ENCODE results near the gene DNAH5.

The DNAH5 gene

DNA sequence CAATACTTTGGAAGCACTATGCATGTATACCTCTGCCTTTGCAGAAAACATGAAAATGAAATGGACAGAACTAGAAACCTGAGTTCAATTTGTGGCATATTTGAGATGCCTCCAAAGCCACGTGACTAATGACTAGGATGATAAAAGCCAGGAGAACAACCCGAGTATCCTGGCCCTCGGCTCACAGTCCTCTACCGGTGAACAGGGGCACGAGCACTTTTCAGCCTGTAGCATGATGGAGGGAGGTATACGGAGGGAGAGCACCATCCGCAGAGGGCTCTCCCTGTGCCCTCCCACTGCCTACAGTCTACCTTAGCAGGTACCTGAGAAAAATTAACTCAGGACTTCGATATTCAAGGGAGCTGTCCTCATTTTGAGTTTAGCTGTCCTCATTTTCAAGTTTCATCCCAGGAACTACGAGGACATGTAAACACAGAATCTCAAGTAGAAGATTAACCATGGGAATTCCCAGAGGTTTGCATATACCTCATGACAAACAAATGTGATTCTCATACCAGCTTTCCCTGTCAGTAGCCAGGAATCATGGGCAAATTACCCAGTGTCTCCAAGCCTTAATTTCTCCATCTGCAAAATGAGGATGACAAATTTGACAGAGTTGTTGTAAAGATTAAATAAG lies 249.3 kb downstream of the DNAH5 start:
- no peak for TF ChIP-seq TEAD4 (IDR thresholded peaks at IDR 0.05)
- TF ChIP-seq, protein P1, sequence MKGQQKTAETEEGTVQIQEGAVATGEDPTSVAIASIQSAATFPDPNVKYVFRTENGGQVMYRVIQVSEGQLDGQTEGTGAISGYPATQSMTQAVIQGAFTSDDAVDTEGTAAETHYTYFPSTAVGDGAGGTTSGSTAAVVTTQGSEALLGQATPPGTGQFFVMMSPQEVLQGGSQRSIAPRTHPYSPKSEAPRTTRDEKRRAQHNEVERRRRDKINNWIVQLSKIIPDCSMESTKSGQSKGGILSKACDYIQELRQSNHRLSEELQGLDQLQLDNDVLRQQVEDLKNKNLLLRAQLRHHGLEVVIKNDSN (IDR thresholded peaks at IDR 0.05): peak; percentile 14; the same call in 1 of the 2 replicates

DNA sequence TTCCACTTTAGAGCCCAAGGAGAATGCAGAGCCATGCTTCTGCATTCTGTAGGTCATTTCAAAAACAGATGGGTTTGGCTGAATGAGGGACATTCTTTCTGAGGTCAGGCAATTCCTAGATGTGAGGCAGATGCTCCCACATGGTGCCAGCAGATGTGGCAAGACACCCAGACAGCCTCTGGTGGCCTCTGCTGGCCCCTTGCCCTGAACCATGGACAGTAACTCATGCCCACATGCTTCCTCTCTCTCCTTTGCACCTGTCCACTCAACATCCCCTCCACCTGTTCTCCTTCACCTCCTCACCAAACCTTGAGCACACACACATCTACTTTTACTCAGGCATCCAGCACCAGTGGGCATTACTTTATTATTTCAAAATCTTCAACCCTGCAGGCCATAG lies 252.3 kb downstream of the DNAH5 start:
- TF ChIP-seq TEAD4 (IDR thresholded peaks at IDR 0.05) (no peak), TCF12 (IDR thresholded peaks at IDR 0.05; ENCODE audit: low read depth) (no peak), NFIC (IDR thresholded peaks at IDR 0.05) (no peak), EP300 (IDR thresholded peaks at IDR 0.05; ENCODE audit: borderline replicate concordance) (no peak), CREB1 (IDR thresholded peaks at IDR 0.05; ENCODE audit: low read depth) (no peak), CEBPB (IDR thresholded peaks at IDR 0.05) (no peak), EGR1 (IDR thresholded peaks at IDR 0.05) (no peak), YY1 (IDR thresholded peaks at IDR 0.05; ENCODE audit: low read depth) (no peak), FOXM1 (IDR thresholded peaks at IDR 0.05; ENCODE audit: borderline replicate concordance, low read depth) (no peak), ZBTB7A (IDR thresholded peaks at IDR 0.05; ENCODE audit: low read depth) (no peak), TAF1 (IDR thresholded peaks at IDR 0.05; ENCODE audit: low read depth) (no peak), RAD21 (IDR thresholded peaks at IDR 0.05; ENCODE audit: low read depth) (no peak)
- TF ChIP-seq, protein P2, sequence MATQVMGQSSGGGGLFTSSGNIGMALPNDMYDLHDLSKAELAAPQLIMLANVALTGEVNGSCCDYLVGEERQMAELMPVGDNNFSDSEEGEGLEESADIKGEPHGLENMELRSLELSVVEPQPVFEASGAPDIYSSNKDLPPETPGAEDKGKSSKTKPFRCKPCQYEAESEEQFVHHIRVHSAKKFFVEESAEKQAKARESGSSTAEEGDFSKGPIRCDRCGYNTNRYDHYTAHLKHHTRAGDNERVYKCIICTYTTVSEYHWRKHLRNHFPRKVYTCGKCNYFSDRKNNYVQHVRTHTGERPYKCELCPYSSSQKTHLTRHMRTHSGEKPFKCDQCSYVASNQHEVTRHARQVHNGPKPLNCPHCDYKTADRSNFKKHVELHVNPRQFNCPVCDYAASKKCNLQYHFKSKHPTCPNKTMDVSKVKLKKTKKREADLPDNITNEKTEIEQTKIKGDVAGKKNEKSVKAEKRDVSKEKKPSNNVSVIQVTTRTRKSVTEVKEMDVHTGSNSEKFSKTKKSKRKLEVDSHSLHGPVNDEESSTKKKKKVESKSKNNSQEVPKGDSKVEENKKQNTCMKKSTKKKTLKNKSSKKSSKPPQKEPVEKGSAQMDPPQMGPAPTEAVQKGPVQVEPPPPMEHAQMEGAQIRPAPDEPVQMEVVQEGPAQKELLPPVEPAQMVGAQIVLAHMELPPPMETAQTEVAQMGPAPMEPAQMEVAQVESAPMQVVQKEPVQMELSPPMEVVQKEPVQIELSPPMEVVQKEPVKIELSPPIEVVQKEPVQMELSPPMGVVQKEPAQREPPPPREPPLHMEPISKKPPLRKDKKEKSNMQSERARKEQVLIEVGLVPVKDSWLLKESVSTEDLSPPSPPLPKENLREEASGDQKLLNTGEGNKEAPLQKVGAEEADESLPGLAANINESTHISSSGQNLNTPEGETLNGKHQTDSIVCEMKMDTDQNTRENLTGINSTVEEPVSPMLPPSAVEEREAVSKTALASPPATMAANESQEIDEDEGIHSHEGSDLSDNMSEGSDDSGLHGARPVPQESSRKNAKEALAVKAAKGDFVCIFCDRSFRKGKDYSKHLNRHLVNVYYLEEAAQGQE (IDR thresholded peaks at IDR 0.05; ENCODE audit: low read depth): no peak
- TF ChIP-seq, protein P3, sequence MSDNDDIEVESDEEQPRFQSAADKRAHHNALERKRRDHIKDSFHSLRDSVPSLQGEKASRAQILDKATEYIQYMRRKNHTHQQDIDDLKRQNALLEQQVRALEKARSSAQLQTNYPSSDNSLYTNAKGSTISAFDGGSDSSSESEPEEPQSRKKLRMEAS (IDR thresholded peaks at IDR 0.05): no peak
- TF ChIP-seq, protein P1 (IDR thresholded peaks at IDR 0.05): no peak

DNA sequence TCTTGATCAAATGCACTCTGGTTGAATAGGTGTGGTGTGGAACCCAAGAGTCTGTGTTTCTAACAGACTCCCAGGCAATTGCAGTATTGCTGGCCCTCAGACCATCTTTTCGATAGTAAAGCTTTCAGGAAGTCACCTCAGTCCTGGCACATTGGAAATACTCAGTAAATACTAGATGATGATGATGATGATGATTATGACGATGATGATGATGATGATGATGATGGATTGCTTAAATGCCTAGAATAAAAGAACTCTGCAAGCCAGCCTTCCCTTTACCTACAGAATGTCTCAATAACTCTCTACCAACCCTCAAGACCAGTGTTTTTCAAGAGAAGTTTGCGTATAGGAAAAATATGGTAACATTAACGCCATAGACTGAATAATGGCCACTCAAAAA lies 268.0 kb downstream of the DNAH5 start:
- TF ChIP-seq TCF12 (IDR thresholded peaks at IDR 0.05; ENCODE audit: low read depth) (no peak), TAF1 (IDR thresholded peaks at IDR 0.05; ENCODE audit: low read depth) (no peak), EP300 (IDR thresholded peaks at IDR 0.05; ENCODE audit: borderline replicate concordance) (no peak), CREB1 (IDR thresholded peaks at IDR 0.05; ENCODE audit: low read depth) (no peak), YY1 (IDR thresholded peaks at IDR 0.05; ENCODE audit: low read depth) (no peak), ZBTB7A (IDR thresholded peaks at IDR 0.05; ENCODE audit: low read depth) (no peak), NFIC (IDR thresholded peaks at IDR 0.05) (no peak), RAD21 (IDR thresholded peaks at IDR 0.05; ENCODE audit: low read depth) (no peak), EGR1 (IDR thresholded peaks at IDR 0.05) (no peak)
- TF ChIP-seq, protein P2 (IDR thresholded peaks at IDR 0.05; ENCODE audit: low read depth): no peak

DNA sequence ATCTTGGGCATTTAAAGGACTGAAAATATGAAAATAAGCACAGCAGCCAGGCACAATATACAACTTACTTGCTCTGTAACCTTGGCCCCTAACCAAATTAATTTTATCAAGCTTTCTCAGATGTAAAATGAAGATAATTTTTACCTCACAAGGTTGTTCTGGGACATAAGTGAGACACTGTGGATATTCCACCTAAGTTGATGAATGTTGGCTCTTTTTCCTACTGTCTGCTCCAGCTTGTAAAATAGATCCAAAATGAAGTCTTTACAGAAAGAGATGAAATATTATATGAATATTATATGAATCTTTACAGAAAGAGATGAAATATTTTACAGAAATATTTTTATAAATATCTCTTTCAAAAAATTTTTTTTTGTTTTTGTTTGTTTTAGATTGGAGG lies 270.1 kb downstream of the DNAH5 start:
- TF ChIP-seq CEBPB (IDR thresholded peaks at IDR 0.05) (no peak), NFIC (IDR thresholded peaks at IDR 0.05) (no peak), EP300 (IDR thresholded peaks at IDR 0.05; ENCODE audit: borderline replicate concordance) (no peak), YY1 (IDR thresholded peaks at IDR 0.05; ENCODE audit: low read depth) (no peak), ZBTB7A (IDR thresholded peaks at IDR 0.05; ENCODE audit: low read depth) (no peak), FOXM1 (IDR thresholded peaks at IDR 0.05; ENCODE audit: borderline replicate concordance, low read depth) (no peak), TCF12 (IDR thresholded peaks at IDR 0.05; ENCODE audit: low read depth) (no peak), RAD21 (IDR thresholded peaks at IDR 0.05; ENCODE audit: low read depth) (no peak), TAF1 (IDR thresholded peaks at IDR 0.05; ENCODE audit: low read depth) (no peak)
- TF ChIP-seq, protein P3 (IDR thresholded peaks at IDR 0.05): no peak
- TF ChIP-seq, protein P1 (IDR thresholded peaks at IDR 0.05): no peak

DNA sequence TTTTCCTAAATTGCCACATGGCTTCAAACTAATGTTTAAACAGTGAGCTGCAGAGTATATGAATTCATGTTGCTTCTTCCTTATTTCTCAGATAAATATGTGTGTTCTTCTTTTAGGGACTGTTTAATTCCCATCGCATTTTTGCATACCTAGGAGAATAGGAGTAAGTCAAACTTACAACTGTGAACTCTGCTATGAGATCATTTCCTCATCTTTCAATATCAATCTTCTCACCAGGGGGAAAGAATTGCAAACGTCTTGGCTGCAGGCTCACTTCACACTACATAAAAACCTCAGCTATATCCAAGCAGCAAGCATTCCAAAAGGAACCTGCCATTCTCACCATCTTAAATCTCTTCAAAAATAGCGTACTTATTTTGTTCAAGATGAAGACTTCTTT lies 271.0 kb downstream of the DNAH5 start:
- TF ChIP-seq TCF12 (IDR thresholded peaks at IDR 0.05; ENCODE audit: low read depth): no peak
- TF ChIP-seq, protein P1 (IDR thresholded peaks at IDR 0.05): no peak
- TF ChIP-seq CEBPB (IDR thresholded peaks at IDR 0.05): no peak
- TF ChIP-seq, protein P2 (IDR thresholded peaks at IDR 0.05; ENCODE audit: low read depth): no peak
- no peak for TF ChIP-seq YY1 (IDR thresholded peaks at IDR 0.05; ENCODE audit: low read depth)
- no peak for TF ChIP-seq EP300 (IDR thresholded peaks at IDR 0.05; ENCODE audit: borderline replicate concordance)
- TF ChIP-seq EGR1 (IDR thresholded peaks at IDR 0.05): no peak
- no peak for TF ChIP-seq RAD21 (IDR thresholded peaks at IDR 0.05; ENCODE audit: low read depth)
- TF ChIP-seq TAF1 (IDR thresholded peaks at IDR 0.05; ENCODE audit: low read depth): no peak
- TF ChIP-seq ZBTB7A (IDR thresholded peaks at IDR 0.05; ENCODE audit: low read depth): no peak
- no peak for TF ChIP-seq TEAD4 (IDR thresholded peaks at IDR 0.05)

All from Ishikawa (cell line).